Measurements from ENCODE around the gene CAMTA1.
"Not testable (repeated sequence)": the region's sequence is repeated elsewhere in the genome, so short reads cannot be mapped to it uniquely, and the experiment has no call there.

Gene CAMTA1

GRCh38 chr1:7705908-7706216 lies 920.6 kb downstream of the CAMTA1 start:
- no peak for TF ChIP-seq CTCF (IDR thresholded peaks at IDR 0.05; ENCODE audit: borderline replicate concordance, insufficient read depth, low read depth, low read length)
- H3K4me3 ChIP-seq (ENCODE audit: low read depth, low read length) = no peak overlapping the region

GRCh38 chr1:7707527-7707926 lies 922.3 kb downstream of the CAMTA1 start:
- TF ChIP-seq CTCF (IDR thresholded peaks at IDR 0.05; ENCODE audit: borderline replicate concordance, insufficient read depth, low read depth, low read length) = no peak

GRCh38 chr1:7708065-7708464 lies 922.8 kb downstream of the CAMTA1 start:
- H3K4me3 ChIP-seq (ENCODE audit: low read depth, low read length) = not testable (repeated sequence)

More at GRCh38 chr1:7707527-7707926, 922.3 kb downstream of the CAMTA1 start:
- no peak overlapping the region for H3K4me3 ChIP-seq (ENCODE audit: low read depth, low read length)

GRCh38 chr1:7710859-7711258 lies 925.6 kb downstream of the CAMTA1 start:
- H3K4me3 ChIP-seq (ENCODE audit: low read depth, low read length) = no peak overlapping the region

DNA sequence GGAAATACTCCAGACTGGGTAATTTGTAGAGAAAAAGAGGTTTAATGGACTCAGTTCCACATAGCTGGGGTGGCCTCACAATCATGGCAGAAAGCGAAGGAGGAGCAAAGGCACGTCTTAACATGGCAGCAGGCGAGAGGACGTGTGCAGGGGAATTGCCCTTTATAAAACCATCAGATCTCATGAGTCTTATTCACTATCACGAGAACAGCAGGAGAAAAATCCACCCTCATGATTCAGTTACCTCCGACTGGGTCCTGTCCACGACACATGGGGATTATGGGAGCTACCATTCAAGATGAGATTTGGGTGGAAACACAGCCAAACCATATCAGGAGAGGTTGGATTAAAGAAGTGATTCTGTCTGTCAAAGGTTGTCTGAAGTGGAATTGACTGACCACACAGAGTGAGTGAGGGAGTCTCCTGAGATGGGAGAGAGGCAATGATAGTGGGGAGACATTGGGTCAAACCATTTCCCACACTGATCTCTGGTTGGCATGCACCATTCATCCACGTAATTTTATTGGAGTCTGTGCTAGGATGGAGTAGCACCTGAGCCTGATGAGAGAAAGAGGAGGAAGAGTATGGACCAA lies 927.6 kb downstream of the CAMTA1 start:
- no peak for TF ChIP-seq CTCF (IDR thresholded peaks at IDR 0.05; ENCODE audit: borderline replicate concordance, insufficient read depth, low read depth, low read length)
- no peak overlapping the region for H3K4me3 ChIP-seq (ENCODE audit: low read depth, low read length)

More at GRCh38 chr1:7710859-7711258, 925.6 kb downstream of the CAMTA1 start:
- TF ChIP-seq CTCF (IDR thresholded peaks at IDR 0.05; ENCODE audit: borderline replicate concordance, insufficient read depth, low read depth, low read length) = no peak

GRCh38 chr1:7716506-7716905 lies 931.3 kb downstream of the CAMTA1 start:
- no peak overlapping the region for H3K4me3 ChIP-seq (ENCODE audit: low read depth, low read length)
- TF ChIP-seq CTCF (IDR thresholded peaks at IDR 0.05; ENCODE audit: borderline replicate concordance, insufficient read depth, low read depth, low read length) = no peak

GRCh38 chr1:7717748-7718368 lies 932.6 kb downstream of the CAMTA1 start:
- H3K4me3 ChIP-seq (ENCODE audit: low read depth, low read length) = no peak overlapping the region
- TF ChIP-seq CTCF (IDR thresholded peaks at IDR 0.05; ENCODE audit: borderline replicate concordance, insufficient read depth, low read depth, low read length) = no peak
